DMS153 (cell line): ENCODE measurements around the gene ZDHHC19.
"Not testable (repeated sequence)": the region's sequence is repeated elsewhere in the genome, so short reads cannot be mapped to it uniquely, and the experiment has no call there.

Source experiments
- DNase-seq: peaks from one replicate; lab custom pipeline; 2025; lab: John Stamatoyannopoulos, UW

The ZDHHC19 gene

DNA sequence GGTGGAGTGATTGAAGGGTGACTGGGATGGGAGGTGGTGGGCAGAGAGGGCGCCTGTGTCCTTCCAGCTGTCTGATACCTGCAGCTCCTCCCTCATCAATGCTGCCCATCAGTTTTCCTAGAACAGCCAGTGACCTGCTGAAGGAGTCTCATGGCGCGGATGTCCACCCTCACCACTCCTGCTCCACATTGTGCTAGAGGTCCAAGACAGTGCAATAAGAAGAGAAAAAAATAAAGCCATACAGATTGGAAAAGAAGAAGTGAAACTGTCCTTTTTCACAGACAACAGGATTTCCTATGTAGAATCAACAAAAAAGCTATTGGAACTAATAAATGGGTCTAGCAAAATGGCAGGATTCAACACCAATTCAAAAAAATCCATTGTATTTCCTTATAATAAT is 7.4 kb downstream of the ZDHHC19 start:
- DNase-seq = no peak

DNA sequence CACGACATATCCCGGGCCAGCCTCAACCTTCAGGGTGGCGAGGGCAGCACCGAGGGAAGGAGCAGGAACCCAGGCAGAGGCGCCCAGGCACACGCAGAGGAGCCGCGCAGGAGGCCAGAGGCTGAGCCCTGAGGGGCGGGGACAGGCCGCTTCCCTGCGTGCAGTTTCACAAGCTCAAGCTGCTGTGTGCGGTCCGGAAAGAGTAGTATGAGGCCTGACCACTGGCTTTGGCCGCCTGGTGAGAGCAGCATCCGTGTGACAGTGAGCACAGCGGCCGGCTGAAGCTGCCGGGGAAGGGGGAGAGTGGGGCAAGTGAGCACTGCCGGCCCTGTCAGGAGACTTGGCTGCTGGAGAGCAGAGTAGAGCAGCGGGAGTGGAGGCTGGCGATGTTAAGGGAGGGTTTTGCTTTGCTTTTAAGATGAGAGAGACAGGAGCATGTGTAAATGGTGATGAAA is 8.7 kb downstream of the ZDHHC19 start:
- no peak for DNase-seq

DNA sequence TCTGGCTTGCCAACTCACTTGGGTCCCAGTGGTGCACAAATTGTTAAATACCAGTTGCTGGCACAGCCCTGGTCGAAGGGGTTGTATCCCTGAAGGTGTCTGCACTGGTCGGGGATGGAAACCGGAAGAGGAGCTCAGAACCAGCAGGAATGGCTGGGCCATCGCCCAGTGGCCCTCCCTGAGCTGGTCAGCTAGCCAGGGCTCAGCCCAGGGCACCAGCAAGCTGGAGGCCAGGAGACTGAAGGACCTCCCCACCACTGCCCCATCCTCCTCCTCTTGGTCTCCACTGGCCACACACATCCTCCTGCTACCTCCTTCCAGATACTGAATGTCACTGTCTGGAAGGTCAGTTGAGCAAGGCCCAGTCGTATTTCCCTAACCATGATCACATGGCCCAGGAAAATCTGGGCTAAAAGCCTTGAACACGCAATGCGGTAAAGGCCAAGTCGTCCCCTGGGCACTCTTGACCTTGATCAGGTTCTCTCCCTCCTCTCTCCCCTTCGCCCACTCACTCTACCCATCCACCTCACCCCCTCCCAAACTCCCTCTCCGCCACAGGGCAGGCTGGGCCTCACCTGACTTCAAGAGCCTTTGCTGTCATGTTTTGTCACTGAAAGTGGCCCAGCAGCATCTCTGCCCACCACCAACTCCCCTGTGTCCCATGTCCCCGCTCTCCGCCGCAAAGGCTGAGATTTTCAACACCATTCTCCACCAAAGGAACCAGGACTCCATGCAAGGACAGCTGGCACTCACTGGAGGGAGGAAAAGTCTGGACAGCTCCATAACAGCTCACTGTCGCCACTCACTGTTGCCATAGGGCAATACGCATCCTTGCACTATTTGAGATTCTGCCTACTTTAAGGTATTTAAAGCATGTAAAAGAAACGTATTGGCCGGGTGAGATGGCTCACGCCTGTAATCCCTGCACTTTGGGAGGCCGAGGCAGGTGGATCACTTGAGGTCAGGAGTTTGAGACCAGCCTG is 12.1 kb downstream of the ZDHHC19 start:
- no peak for DNase-seq

DNA sequence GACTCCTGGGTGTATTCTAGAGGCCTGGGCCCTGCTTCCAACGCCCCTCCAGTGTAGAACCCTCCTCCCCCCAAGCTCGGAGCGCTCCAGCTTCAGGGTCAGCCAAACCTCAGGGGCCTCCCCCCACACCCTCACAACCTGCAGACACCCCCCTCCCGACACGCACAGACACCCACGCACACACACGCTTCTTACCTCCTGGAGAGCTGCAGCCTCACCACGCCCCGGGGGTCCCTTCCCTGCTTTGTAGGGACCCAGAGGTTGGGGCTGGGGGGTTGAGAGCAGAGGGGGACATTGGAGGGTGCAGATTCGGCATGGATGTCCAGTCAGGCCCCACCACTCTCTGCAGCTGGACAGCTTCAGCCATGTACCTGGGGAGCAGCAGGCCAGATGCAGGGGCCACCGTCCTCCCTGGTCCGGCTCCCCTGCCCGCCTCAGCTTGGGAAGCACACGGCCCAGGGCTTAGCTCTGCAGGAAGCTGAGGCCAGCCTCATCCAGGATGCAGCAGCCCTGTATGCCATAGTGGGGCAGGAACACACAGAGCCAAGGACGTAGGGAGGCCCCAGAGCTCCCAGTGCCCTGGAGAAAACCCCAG is 13.0 kb downstream of the ZDHHC19 start:
- no peak for DNase-seq

DNA sequence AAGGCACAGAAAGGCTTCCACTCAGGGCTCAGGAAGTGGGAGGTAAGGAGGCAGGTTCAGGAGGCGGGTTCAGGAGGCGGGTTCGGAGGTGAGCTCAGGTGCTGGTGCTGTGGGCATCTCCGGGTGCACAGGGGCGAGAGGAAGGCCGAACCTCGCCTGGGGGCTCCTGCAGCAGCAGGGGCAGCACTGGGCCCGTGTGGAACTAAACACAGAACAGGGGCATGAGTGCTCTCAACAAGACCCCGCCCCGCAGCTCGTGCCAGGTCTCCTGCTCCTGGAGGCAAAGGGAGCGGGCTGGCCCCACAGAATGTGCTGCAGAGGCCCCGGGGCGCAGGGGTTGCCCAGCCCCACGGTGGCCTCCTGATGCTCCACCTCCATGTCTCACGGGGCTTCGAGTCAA is 13.7 kb downstream of the ZDHHC19 start:
- no peak for DNase-seq

DNA sequence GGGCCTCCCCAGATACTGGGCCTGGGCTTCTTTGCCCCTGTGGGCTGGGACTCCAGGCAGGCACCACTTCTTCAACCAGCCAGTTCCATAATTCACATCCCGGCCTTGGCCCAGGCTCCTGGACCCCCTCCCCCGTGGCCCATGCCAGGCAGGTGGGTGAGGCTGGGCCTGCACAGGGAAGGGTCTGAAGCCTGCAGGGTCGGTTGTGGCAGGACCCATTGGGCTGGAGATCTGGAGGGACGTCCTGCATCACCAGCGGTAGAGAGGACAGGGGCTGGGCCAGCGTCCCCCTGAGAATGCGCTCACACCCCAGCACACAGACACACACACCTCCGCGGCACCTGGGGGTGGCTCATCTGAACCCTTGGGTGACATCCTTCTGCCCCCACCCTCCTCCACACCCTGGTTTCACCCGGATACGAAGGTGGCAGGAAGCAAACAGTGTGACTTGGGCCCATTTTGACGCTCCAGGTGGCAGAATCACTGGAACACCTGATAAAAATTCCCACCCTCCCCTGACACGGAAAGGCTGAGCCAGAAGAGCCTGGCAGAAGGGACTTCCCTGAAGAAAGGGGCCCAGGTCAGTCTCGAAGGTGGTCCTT is 15.4 kb downstream of the ZDHHC19 start:
- no peak for DNase-seq

DNA sequence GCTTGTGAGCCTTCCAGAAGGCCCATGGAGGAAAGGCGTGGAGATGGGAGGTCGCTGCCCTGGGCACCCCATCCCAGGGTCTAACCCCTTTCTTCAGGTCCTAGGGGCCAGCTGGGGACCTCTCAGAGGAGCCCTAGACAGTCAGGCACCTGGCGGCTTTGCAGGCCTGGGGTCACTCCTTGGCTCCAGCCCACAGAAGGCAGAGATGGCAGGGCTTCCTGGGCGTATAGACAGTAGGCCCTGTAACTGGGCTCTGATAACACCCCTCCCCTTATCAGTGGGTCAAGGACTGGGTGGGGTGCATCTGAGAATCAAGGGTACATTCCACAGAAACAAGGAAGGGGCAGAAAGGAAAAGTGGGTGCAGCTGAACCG is 16.7 kb downstream of the ZDHHC19 start:
- no peak for DNase-seq

DNA sequence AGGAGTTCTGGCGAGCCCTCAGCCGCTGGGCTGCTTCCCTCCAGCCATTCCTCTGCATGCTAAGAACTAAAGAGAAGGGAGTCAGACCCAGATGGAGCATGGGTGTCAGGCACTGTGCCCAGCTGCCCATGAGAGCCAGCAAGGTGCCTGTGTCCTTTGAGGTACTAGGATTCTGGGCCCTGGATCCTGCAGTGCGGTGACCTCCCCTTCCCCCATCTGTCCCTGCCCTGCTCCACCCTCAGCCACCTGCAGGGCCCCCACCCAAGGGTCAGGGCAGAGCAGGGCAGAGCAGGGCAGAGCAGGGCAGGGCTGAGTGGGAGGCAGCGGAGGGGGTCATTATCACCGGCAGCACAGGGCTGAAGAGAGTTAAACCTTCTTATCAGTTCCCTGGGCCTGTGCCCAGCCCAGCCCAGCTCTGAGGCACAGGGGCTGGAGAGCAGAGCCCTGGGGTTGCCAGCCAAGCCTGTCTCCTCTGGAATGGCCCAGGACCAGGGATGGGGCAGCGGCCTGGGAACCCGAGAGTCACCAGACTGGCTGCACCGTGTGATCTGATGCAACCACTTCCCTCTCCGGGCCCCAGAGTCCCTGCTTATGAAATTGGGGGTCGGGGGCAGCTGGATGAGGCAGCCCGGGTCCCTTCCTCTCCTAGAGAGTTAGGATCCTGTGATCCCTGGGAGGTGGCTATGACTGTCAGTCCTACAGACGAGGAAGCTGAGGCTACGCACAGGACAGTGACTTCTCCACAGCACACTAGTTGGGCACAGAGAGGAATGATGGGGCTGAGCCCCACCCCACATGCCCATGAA is 17.3 kb downstream of the ZDHHC19 start:
- no peak for DNase-seq

DNA sequence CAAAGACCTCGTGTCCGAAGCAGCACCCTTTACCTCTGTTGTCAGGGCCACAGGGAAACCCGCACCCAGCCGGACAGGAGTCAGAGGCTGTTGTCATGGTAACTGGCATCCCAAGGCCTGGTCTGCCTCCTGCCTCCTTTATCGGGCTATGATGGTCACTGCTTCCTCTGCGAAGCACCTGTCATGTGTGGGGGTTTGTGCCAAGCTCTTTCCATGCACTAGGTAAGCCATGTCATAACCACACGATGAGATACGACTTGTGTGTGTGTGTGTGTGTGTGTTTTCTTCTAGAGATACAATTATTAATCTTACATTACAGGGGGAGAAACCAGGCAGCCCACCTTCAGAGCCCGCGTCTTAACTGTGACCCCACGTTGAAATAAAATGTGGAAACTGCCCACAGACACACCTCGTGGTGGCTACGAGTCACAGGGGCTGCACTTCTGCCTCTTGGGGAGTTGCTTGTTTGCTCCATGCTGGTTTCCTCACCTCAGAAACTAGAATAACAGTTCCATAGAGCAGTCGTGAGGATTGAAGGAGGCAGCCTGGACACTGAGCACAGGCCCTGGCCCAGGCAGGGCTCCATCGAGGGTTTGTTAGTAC is 18.0 kb downstream of the ZDHHC19 start:
- no peak for DNase-seq

DNA sequence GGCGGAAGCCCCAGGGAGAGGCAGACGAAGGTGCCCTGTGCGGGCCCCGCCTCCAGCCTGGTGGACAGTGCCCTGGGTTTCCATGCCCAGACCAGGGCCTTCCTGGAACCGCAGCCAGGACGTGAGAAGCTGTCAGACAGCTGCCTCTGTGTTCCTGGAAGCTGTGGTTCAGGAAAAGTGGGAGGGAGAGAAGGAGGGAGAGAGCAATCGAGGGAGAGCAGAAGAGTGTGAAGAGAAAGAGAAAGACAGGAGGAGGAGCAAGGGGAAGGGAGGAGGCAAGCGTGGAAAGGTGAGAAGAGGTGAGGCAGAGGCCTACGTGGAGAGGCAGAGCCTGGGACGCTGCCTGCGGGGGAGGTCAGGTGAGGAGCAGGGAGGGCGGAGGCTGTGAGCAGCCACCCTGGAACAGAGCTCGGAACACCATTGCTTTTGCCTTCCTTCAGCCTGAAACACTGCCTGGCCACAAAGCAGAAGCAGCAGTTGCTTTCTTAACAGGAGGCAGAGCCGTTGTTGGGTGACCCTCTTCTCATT is 18.6 kb downstream of the ZDHHC19 start:
- DNase-seq = no peak

DNA sequence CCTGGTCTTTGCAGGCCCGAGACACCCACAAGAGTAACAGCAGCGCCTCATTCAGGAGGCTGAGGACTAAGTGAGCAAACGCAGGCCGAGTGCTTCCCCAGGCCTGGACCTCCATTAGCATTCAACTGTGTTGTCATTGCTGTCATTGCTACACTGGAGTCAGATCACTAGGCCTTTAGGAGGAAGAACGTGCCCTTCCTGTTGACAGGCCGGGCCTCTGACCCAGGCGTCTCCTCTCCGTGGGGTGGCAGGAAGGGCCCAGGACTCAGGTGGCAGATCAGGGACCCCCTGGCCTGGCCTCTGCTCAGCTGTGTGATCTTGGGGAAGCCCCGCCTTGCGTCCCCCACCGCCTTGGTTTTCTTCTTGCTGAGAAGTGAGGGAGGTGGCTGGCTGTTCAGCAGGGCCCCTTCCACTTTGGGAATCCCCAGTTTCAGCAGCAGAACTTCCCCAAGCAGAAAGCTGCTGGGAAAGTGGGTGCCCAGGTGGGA is 19.1 kb downstream of the ZDHHC19 start:
- DNase-seq = no peak

DNA sequence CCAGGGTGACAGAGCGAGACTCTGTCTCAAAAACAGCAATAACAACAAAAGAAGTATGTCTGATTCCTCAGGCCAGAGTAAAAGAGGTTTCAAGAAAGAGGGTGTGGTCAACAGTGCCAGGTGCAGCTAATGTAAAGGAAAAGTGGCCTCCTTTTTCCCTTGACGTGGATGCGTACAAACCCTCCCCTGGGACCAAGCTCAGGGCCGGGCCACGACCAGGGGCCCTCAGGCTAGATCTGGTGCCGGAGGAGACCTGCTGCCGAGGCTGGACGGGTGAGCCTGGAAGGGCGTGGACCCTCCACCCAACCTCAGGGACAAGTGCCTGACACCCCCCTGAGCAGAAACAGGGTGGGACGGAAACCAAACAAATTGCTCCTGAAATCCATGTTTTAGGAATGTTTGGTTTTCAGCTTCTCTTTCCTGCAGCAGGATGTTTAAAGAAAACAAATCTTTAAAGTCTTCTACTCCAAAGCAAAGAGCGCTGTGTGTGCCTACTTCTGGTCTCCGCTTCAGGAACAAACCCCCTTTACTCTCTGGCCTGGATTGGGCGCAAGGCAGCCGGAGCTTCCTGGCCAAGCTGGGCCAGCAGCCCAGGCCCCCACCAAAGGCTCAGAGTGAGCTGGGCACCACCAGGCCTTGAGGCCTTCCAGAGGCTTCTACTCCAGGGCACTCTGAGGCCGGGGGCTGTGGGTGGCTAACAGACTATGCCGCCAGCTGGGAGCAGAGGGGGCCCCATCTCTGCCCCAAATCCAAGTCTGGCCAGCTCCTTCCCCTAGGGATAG is 21.4 kb downstream of the ZDHHC19 start:
- DNase-seq = no peak

DNA sequence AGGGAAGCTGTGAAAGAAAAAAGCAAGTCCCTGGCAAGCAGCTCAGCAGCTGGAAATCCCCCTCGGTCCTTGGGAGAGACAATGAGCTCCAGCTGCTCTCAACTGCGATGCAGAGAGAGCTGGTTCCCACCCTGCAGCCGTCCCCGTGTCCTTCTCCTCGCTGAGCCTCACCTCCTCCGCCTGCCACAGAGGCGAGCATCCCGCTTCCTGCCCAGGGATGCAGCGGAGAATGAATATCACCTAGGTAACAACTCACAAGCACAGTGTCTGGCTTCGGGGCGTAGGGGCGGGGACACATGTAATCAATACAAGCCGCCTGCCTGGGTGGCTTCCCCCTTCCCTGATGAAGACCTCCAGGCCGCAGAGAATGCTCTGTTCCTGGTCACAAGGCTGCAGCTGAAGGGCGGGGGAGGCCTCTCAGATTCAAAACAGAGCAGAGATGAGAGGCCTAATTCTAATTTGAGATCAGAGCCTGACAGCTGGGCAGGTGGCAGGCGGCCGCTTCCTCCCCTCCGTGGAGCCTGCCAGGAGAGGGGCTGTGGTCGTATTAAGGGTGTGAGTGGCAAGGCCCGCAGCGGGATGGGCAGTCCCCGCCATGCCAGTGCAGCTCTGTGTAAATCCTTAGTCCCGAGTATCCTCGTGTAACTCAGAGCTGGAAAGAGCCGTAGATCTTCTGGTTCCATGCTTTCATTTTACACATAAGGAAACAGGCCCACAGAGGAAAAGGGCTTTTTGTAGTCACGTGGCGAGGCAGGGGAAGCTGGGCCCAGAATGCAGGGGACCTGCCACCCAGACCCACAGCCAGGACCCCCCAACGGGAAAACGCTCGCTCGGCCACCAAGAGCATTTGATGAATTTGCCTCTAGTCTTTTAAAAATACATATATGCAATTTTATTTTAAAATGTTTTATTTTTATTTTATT is 24.3 kb downstream of the ZDHHC19 start:
- DNase-seq = peak; percentile 30

DNA sequence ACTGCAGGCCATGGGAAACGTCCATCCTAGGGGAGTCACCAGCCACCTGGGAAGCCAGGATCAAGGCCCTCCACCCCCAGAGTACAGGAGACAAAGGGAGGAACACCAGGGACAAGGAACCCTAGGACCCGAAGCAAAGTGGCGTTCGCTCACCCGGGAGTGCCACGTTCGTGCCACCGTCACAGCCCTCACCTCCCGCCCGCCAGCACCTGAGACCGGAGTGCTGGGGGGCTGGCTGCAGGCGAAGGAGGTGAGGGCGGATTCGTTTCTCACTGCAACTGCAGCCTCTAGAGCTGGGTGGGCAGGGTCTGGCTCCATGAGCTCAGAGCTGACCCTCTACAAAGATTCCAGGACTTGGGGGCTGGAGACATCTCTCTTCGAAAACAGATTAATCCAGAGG is 26.3 kb downstream of the ZDHHC19 start:
- no peak for DNase-seq

DNA sequence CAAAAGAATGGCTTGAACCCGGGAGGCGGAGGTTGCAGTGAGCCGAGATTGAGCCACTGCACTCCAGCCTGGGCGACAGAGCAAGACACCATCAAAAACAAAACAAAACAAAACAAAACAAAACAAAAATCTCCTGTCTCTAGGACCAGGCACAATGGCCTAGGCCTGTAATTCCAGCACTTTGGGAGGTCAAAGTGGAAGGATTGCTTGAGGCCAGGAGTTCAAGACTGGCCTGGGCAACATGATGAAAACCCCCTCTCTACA is 27.1 kb downstream of the ZDHHC19 start:
- not testable (repeated sequence) for DNase-seq

DNA sequence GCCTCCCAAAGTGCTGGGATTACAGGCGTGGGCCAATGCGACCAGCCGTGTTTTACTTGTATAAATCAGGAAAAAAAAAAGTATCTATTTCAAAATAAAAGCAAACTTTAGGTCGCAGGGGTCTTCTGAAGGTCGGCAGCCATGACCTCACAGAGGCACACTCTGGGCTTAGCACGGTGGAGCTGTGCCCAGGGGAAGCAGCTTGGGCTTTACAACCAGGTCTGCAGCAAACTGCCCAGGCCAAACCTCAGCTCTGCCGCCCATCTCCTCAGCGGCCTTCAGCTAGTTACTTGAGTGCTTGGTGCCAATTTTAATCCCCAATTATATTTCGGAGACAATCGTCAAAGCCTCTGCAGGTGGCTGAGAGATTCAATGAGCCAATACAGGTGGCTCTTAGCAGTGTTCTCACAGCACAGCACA is 30.1 kb downstream of the ZDHHC19 start:
- DNase-seq = no peak

DNA sequence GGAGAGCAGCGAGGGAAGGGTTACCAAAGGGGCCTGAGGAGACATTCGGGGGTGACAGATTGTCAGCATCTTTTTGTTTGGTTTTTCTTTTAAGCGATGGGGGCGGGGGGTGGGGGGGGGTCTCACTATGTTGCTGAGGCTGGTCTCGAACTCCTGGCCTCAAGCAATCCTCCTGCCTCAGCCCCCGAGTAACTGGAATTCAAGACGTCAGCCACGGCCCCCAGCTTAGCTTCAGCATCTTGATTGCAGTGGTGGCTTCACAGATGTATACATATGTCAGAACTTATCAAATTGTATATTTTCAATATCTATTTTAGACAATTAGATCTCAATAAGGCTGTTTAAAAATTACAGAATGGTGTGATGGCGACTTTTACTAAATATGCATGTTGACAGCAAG is 30.9 kb downstream of the ZDHHC19 start:
- no peak for DNase-seq

DNA sequence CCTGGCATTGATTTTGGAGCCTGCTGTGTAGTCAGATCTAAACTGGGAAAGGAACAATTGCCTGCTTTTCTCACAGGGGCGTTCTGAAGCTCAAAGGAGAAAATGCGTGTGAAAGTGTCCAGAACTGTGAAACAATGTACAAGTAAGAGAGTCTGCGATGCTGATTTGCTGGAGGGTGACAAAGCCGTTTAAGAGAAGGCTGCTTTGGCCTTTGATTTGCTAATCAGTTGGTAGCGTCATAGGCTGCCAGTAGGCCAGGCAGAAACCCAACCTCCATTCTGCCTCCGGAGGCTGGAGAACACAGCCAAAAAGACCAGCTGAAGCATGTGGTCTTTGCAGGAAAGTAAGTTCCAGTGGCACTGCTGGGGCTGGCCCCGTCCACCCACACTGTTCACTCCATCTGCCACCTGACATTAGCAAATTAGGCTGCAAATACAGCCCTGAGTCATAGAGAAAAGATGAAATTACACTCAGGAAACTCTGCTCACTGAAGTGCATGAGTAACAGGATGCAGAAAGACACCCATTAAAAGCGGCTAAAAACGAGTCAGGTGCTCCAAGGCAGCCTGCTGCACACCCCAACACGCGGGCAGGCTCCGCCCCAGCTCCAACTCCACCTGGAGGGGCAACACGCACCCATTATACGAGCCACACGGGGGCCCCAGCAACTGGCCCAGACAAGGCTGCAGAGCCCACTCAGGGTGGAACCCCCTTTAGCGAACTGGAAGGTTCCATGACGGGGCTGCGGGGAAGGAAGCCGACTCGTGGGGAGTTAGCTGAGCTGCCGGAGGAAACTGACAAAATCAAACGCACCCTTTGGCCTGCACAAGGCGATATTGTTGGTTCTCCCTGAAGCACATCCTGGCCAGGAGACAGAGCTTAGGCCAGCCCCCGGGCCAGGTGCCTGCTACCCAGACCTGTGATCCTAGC is 31.6 kb downstream of the ZDHHC19 start:
- DNase-seq = peak; percentile 46

DNA sequence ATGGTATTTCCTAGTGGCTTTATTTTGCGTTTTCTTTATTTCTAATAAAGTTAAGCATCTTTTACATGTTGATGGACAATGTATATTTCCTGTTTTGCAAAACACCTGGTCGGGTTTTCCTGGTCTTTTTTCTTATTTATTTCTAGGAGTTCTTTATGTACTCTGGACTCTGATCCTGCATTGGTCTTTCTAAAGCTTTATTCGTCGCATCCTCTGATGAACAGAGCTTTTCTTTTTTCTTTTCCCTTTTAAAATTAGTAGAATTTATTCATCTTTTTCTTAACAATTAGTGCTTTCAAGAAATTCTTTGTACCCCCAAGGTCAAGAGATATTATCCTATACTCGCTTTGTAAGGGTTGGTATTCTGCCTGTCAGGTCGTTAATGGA is 32.2 kb downstream of the ZDHHC19 start:
- no peak for DNase-seq
